ENCODE measurements around the gene EIF6. TPM values are rescaled to one million over a fixed set of nuclear protein-coding genes. Genes with fewer than 3 reads are reported as not detected.

EIF6 gene
- total and polyA plus RNA-seq, 2 of the 8 experiments (the other 6 are each of a cell fraction or from before 2014, with no cell fraction given) = 184 to 319 TPM

DNA sequence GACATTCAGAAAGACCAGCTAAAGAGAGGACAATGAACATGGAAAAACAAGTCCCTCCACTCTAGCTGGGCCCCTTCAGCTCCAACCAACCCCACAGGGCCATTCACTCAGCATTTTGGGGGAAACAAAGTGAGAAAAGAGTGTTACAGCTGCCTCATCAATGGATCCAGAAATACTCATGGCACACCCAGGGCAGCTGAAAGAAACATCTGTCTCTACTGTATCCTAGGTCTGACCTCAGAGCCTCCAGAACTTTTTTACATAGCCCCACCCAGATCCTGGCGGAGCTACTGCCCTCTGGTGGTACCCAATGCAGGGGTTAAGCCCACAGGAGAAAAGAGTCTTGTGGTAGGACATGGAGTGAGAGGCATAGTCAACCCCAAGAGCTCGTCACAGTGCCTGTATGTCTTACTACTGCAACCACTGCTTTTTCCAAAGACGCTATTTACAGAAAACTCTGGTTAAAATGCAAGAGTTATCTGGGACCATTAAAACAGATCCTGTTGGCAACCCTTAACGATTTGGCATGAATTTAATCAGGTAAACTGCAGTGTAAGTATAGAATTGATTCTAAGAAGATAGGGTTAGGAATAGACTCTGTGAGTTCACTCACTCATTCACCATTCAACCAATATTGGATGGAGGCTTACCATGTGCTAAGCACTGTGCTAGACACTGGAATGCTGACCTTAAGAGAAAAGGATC, 45.0 kb upstream of the EIF6 start (continued):
- TF ChIP-seq JUN (IDR thresholded peaks at IDR 0.05; ENCODE audit: low read depth, low read length) (no peak), SP1 (IDR thresholded peaks at IDR 0.05; ENCODE audit: low read depth, low read length) (0 out of 2 replicates have a peak, but pooled peaks have one; percentile 9), POLR2A (IDR thresholded peaks at IDR 0.05; ENCODE audit: control extremely low read depth in 1 of 2, low read depth in 2 of 2, low read length in 2 of 2) (no peak), RAD21 (IDR thresholded peaks at IDR 0.05 in 1 of 2, conservative IDR thresholded peaks at IDR 0.05 in 1 of 2; ENCODE audit: low read depth in 2 of 2, low read length in 2 of 2) (peak; percentile 47 to 72), CREB1 (IDR thresholded peaks at IDR 0.05) (no peak), NRF1 (IDR thresholded peaks at IDR 0.05; ENCODE audit: low read depth, low read length) (no peak), CHD7 (IDR thresholded peaks at IDR 0.05; ENCODE audit: insufficient replicate concordance, low read length) (no peak), CHD2 (IDR thresholded peaks at IDR 0.05; ENCODE audit: low read length) (no peak), BRCA1 (IDR thresholded peaks at IDR 0.05; ENCODE audit: low read depth, low read length) (no peak), SIRT6 (IDR thresholded peaks at IDR 0.05; ENCODE audit: low read length) (no peak), EZH2 (IDR thresholded peaks at IDR 0.05; ENCODE audit: low read depth, low read length, severe bottlenecking) (no peak)

Data from H1 (cell line).